Stimulated activated CD4-positive, alpha-beta T cell treated with anti-CD3 and anti-CD28 coated beads, TNF-alpha, amount 100 ng/mL, for 24 hours (primary cell): ENCODE measurements around the gene ATP2A1.
"Not testable (repeated sequence)": the region's sequence is repeated elsewhere in the genome, so short reads cannot be mapped to it uniquely, and the experiment has no call there.

ENCODE experiments used
- DNase-seq, 3 experiments: peaks; one replicate each; pipeline ENCODE4 v3.0.0-alpha.2; 2020; ENCODE audit warnings: low read depth in 3 of 3

The ATP2A1 gene

GRCh38 chr16:28881565-28881964 lies 3.3 kb downstream of the ATP2A1 start:
- DNase-seq, result not testable (repeated sequence)

GRCh38 chr16:28882551-28883160 lies 4.4 kb downstream of the ATP2A1 start:
- DNase-seq, result no peak

- no peak for DNase-seq
Observed at GRCh38 chr16:28883221-28883996, 5.1 kb downstream of the ATP2A1 start.

GRCh38 chr16:28884045-28884444 lies 5.8 kb downstream of the ATP2A1 start:
- no peak for DNase-seq

- no peak for DNase-seq
Observed at GRCh38 chr16:28886945-28887344, 8.7 kb downstream of the ATP2A1 start.

GRCh38 chr16:28890355-28890754 lies 12.1 kb downstream of the ATP2A1 start:
- DNase-seq, result not testable (repeated sequence)

- no peak for DNase-seq
Observed at GRCh38 chr16:28891964-28892890, 13.9 kb downstream of the ATP2A1 start.

- DNase-seq, result no peak
Observed at GRCh38 chr16:28893291-28893690, 15.0 kb downstream of the ATP2A1 start.

- no peak for DNase-seq
Observed at GRCh38 chr16:28895609-28896008, 17.3 kb downstream of the ATP2A1 start.

- no peak for DNase-seq
Observed at GRCh38 chr16:28897826-28898225, 19.5 kb downstream of the ATP2A1 start.

GRCh38 chr16:28898266-28898665 lies 20.0 kb downstream of the ATP2A1 start:
- no peak for DNase-seq

GRCh38 chr16:28898942-28899341 lies 20.7 kb downstream of the ATP2A1 start:
- no peak for DNase-seq

- no peak for DNase-seq
Observed at GRCh38 chr16:28899882-28900590, 21.7 kb downstream of the ATP2A1 start.

- DNase-seq, result no peak
Observed at GRCh38 chr16:28900601-28901000, 22.3 kb downstream of the ATP2A1 start.

GRCh38 chr16:28901862-28902261 lies 23.6 kb downstream of the ATP2A1 start:
- DNase-seq, result no peak

GRCh38 chr16:28902909-28903308 lies 24.6 kb downstream of the ATP2A1 start:
- DNase-seq, result no peak

GRCh38 chr16:28903344-28904042 lies 25.2 kb downstream of the ATP2A1 start:
- DNase-seq, result no peak

GRCh38 chr16:28904363-28904762 lies 26.1 kb downstream of the ATP2A1 start:
- no peak for DNase-seq

GRCh38 chr16:28904828-28905227 lies 26.5 kb downstream of the ATP2A1 start:
- DNase-seq, result no peak

GRCh38 chr16:28905229-28905754 lies 27.0 kb downstream of the ATP2A1 start:
- no peak for DNase-seq
